Measurements from ENCODE around the gene OR51G2.
"Not testable (repeated sequence)": the region's sequence is repeated elsewhere in the genome, so short reads cannot be mapped to it uniquely, and the experiment has no call there.

Gene OR51G2, protein sequence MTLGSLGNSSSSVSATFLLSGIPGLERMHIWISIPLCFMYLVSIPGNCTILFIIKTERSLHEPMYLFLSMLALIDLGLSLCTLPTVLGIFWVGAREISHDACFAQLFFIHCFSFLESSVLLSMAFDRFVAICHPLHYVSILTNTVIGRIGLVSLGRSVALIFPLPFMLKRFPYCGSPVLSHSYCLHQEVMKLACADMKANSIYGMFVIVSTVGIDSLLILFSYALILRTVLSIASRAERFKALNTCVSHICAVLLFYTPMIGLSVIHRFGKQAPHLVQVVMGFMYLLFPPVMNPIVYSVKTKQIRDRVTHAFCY

DNA sequence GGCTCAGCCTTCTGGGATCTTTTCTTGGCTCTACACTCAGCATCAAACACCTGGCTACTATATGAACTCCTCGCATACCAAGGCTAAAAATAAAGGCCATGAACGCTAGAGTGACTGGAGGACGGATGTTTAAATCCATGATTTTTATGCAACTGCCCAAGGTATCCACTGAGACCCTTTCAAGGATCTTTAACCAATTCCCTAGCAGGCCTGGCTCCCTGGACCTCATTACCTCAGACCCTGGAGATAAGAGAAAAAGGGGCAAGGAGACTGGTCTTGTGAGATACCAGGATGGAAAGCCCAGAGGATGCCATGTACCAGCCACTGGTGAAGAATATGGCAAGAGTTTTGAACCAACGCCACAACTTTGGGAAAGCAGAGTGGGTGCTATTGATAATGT lies at the start of gene OR51G2:
OR51G2 (minus strand) TSS at position 101 of the 400 bp plus-strand sequence. CDS start 3,687 bp downstream, outside the sequence.
- no peak for DNase-seq (ENCODE audit: low spot score)

DNA sequence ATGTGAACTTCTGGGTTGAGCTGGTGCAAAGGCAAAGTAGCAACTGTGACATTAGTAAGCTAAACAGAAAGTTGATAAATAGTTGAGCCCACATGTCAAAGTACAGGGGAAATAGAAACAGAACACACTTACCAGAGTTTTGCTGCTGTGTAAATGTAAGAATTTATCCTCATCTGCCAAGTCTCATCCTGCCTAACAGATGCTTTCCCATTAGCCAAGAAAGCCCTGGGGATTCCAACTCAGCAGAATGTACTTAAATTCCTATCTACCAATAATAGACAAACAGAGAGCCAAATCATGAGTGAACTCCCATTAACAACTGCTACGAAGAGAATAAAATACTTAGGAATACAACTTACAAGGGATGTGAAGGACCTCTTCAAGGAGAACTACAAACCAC lies 43.7 kb upstream of the OR51G2 start:
- DNase-seq (ENCODE audit: low spot score), result no peak

DNA sequence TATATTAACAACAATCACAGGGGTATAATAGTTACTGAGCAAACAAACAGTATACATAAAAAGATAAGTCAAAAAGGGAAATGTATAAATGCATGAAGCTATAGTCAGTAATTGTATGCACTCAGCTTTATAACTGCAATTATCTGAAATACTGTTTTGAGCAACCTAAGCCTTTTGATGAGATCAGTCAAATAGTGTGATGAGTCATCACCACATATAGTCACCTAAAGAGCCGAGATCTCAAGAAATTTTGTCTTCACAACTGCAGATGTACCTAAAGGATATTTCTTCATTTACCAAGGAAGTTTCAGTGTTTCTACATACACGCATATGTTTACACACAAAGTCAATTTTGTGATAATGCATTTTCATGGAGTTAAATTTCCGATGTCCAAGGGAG lies 41.7 kb upstream of the OR51G2 start:
- DNase-seq (ENCODE audit: low spot score), result no peak

DNA sequence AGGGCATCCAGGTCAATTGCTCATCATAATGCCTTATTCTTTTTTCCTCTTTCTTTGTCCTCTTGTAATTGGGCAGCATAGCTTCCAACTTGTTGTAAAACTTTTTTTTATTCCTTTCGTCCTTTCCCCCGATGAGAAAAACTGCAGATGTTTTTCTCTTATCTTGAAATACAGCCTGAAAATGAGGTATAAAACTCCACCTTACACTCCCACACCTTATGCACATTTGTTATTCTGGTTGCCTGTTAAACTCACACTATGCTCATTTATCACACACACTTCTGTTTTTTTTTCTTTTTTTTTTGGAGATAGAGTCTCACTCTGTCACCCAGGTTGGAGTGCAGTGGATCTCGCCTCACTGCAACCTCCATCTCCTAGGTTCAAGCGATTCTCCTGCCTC lies 38.2 kb upstream of the OR51G2 start:
- no peak for DNase-seq (ENCODE audit: low spot score)

DNA sequence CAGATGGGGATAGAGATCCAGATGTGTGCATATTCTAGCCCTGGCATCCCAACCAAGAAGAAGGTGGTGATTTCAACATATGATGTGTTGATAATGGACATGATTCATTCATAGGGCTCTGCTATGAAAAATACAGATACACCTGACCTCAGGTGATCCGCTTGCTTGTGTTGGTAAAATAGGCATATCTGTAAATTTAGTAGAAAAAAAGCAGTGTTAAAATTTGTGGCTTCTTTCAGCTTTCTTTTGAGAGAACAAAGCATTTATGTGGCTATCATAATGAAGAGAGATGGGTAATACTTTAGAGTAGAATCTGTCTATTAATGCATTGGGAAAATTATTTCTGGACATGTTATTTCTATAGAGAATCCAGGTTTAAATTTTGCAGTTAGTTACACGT lies 36.5 kb upstream of the OR51G2 start, which contains the start of gene OR51A2:
OR51A2 (minus strand) TSS at position 101 of the 400 bp plus-strand sequence; CDS start at position 101, 0 bp downstream.
- DNase-seq (ENCODE audit: low spot score), result not testable (repeated sequence)

DNA sequence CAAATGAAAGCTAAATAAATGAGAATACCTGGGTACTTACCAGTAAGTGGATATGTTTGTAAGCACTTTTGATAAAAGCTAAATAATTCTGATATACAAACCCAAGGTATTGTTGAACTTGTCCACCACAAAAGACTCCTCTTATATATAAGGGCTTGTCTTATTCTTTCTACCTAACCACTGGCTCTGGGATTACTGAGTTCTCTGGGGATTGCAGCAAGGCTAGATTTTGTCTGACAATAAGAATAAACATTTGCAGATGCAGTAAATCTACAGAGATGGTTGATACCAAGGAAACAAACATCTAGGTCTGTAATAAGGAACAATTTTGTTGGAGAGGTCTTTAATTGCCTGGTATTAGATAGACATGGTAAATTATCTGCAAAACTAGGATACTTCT lies 28.4 kb upstream of the OR51G2 start, which contains the start of gene OR51A4:
OR51A4 (minus strand) TSS at position 101 of the 400 bp plus-strand sequence. CDS start 505 bp downstream, outside the sequence.
- DNase-seq (ENCODE audit: low spot score), result no peak

DNA sequence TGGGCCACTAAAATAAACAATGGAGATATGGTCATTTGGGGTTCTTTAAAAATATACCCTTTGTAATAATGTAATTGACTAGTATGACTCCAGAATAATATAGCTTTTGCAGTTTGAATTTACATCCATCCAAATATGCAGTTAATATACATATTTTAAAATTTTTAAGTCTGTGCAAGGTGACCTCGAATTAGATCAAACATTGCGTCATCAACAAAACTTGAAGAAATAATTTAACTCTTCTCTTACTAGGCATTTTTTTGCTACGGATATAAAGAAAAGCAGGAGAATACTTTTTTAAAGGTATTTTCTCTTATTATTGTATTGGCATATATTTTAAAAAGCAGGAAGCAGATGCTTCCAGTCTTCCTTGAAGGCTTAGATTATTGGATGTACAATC lies 17.6 kb upstream of the OR51G2 start:
- DNase-seq (ENCODE audit: low spot score), result no peak

DNA sequence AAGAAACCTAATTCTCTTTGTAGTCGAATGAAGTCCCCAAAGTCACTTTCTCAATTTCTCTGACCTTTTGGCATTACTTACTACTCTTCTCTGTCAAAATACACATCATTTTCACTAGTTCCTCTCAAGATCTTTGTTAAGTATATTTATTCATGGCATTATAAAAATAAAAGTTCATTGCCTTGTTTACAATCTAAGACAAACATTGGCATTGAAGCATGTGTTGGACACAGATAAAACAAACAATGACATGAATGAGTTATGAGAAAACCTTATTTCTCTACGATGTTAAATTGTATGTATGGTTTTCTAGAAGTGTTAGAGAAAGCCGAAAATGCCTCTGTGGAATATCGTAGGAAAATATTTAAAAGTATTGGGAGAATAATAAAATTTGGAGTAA lies 13.6 kb upstream of the OR51G2 start:
- no peak for DNase-seq (ENCODE audit: low spot score)

DNA sequence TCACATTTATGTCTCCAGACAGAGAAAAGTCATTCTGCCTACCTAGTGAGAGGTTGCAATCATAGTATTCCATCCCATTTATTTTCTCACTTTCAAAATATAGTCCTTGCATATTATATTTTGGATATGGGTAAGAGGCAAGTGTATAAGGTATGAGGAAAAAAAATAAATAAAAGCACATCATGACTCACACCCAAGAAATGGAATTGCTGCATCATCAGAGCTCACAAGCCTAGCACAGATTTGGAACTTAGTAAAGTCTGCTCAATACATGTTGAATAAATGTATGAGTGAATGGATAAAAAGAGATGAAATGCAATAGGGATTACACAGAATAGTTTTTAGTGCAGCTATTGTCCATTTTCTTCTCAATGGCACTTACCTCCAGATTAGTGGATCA lies 7.5 kb upstream of the OR51G2 start:
- no peak for DNase-seq (ENCODE audit: low spot score)

DNA sequence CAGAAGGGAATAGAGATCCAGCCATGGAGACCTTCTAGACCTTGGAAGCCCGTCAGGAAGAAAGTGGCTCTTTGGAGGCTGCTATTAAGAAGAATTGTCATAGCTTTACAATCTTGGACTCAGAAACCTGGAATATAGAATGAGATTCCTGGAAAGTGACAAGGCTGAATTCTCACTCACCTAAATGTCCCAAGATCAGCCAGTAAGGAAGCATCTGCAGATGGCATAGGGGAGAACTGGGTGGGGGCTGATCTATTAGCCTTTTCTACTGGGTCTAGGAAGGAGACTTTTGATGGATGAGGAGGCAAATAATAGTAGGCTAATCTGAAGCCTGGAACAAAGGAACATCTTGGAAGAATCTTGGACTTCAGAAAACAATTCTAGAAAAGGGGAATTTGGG lies 5.1 kb upstream of the OR51G2 start, which contains the start of gene OR51G1:
OR51G1 (minus strand) TSS at position 101 of the 400 bp plus-strand sequence; CDS start at position 101, 0 bp downstream.
- DNase-seq (ENCODE audit: low spot score), result no peak

DNA sequence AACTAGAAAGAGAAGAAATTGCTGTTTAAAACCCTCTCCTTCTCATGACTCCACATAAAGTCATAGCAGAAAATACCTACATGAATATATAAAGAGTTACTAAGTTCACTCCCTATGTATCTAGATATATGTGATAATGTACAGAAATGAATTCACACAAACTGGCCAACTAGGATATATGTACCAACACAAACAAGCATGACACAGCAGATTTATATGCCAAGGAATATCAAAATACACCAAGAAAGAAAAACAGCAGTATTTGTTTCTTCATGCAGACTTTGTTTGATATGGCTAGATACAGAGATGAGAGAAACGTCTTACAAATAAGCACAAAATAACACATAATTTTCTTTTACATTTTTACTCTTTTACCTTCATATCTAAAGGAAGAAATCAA lies 3.2 kb upstream of the OR51G2 start:
- DNase-seq (ENCODE audit: low spot score), result no peak

DNA sequence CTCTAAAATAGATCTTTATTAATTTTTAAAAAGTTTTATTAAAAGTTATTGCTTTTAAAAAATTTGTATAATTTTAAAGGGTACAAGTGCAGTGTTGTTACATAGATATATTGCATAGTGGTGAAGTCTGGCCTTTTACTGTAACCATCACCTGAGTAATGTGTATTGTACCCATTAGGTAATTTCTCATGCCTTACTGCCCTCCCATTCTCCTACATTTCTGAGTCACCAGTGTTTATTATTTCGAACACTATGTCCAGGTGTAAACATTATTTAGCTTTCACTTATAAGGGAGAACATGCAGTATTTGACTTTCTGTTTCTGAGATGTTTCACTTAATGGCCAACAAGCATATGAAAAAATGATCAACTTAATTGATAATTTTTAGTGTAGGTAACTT lies 2.6 kb upstream of the OR51G2 start:
- no peak for DNase-seq (ENCODE audit: low spot score)

DNA sequence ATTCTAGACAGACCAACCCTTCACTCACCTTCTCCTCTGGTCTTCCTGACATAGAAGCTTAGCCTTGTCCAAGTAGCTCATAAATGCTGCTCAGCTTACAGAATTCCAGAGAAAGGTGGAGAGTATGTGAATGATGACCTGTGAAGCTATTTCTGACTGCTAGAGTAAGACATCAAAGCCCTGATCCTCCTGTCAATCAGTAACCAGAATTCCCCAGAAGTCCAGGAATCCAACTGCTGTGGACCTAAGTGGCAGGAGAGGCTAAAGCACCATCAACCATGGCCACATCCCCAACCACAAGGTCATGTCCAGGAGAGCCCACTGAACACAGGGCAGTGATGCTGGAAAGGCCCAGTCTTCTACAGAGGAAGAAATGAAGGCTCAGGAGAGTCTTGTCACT lies 2.6 kb downstream of the OR51G2 start:
- DNase-seq (ENCODE audit: low spot score), result no peak

DNA sequence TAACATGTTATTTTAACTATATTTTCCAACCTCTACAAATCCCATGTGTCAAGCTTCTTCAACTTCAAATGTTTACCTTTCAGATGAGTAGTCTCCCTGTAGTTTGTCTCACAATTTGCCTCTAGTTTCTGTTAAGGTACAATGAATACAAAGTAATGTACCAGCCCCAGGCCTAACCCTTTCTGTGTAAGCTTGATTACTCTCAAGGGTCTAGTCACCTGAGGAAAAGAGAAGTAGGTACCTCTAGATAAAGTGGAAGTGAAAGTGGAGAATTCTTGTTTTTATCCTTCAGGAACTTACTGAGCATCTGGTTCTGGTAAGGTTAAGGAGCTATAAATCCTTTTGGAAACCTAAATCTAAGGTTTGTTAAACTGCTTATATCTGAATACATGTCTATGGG lies 15.7 kb downstream of the OR51G2 start, which contains the start of gene OR51A7:
OR51A7 (plus strand) TSS at position 300 of the 400 bp plus-strand sequence. CDS start 3,587 bp downstream, outside the sequence.
- no peak for DNase-seq (ENCODE audit: low spot score)

DNA sequence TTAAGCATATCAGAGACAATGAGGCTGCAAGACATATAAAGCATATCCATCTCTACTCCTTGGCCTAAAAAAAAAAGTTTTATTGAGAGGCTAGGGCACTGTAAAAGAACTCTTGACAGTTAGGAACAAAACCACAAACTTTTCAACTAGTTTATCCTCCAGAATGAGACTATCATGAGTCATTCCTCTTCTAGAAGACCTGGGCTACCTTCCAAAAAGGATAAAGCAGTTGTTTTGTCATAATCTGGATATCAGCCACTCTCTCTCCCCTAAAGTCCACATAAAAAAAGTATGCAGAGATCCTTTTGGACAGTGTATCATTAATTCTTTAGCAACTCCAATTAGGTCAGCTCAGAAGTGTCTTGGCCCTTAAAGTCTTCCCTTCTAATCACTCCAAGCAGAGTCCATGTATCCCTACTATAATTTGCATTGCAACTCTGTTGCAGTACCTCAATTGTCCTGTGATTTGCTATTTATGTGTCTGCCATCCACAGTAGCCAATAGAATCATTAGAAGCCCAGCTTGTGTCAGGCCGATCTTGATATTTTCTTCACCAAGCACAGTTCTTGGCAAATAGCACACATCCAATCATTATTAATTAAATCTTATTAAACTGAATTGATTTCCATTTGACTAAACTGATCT lies 27.0 kb downstream of the OR51G2 start:
- no peak for DNase-seq (ENCODE audit: low spot score)

DNA sequence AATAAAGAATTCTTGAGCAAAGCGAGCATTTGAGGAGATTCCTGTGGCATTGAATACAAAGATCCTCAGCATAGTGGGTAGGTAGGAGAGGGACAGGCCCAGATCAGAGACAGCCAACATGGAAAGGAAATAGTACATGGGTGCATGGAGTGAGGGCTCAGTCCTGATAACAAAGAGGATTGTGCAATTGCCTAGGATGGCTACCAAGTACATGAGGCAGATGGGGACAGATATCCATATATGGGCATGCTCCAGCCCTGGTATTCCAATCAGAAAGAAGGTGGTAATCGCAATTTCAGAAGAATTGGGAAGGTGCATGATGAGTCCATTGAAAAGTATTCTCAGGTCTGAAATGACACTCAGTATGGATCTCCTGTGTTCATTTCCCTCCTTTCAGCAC lies 28.9 kb downstream of the OR51G2 start:
- DNase-seq (ENCODE audit: low spot score), result no peak

DNA sequence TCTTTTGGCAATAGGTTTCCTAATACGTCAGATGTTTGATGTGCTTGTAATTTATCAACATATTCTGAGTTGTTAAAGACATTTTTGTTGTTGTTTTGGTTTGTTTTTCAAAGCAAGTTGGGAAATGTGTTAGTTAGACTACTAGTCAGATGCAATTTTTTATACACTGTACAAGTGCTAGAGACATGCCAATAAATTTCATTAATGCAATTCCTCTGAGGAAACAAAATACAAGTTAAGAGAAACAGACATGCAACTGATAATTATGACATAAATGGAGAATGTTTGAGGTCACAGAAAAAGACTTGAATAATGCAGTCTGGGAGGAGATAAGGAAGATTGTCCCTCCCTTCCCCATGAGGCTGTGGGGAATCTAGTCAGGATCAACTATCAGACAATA lies 31.6 kb downstream of the OR51G2 start:
- DNase-seq (ENCODE audit: low spot score), result no peak

DNA sequence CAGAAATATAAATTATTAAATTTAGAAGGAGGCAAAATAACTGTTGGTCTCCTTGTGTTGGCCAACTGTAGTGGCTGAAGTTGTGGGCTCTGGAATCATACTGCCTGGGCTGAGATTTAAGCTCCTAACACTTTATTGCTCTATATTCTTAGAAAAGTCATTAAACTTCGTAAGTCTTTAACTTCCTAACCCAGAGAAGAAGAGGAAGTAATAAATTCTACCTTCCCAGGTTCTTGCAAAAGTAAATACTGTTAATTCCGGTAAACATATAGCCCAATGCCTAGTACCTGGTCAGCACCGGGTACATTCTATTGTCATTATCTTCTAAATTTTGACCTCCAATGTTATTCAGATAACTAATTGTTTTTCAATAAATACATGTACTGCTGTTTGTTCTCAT lies 33.0 kb downstream of the OR51G2 start:
- no peak for DNase-seq (ENCODE audit: low spot score)

DNA sequence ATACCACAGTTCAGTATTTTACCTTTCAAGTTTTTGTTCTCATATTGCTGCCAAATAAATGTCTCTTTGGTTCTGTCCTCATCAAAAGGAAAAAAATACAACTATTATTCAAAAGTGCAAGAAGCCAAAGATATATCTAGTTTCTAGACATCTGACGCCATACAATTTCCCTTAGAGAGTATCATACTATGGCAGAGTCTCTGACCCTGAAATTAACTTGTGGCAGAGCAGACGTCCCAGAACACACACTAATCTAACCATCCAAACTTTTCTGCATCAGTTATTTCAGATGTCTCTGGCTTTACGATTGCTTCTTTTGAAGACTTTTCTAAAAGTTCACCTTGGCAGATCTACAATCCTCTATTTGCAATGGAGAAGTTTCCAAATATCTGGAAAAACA lies 34.8 kb downstream of the OR51G2 start:
- DNase-seq (ENCODE audit: low spot score), result no peak

DNA sequence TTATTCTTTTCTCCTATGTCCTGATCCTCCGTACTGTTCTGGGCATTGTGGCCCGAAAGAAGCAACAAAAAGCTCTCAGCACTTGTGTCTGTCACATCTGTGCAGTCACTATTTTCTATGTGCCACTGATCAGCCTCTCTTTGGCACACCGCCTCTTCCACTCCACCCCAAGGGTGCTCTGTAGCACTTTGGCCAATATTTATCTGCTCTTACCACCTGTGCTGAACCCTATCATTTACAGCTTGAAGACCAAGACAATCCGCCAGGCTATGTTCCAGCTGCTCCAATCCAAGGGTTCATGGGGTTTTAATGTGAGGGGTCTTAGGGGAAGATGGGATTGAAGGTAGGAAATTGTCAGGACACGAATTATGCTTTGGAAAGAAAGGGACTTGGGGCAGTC lies 36.6 kb downstream of the OR51G2 start:
- DNase-seq (ENCODE audit: low spot score), result no peak

DNA sequence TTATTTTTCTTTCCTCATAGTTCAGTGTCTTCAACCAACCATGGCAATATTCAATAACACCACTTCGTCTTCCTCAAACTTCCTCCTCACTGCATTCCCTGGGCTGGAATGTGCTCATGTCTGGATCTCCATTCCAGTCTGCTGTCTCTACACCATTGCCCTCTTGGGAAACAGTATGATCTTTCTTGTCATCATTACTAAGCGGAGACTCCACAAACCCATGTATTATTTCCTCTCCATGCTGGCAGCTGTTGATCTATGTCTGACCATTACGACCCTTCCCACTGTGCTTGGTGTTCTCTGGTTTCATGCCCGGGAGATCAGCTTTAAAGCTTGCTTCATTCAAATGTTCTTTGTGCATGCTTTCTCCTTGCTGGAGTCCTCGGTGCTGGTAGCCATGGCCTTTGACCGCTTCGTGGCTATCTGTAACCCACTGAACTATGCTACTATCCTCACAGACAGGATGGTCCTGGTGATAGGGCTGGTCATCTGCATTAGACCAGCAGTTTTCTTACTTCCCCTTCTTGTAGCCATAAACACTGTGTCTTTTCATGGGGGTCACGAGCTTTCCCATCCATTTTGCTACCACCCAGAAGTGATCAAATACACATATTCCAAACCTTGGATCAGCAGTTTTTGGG lies 37.2 kb downstream of the OR51G2 start, which contains the start of gene OR51T1:
OR51T1 (plus strand) TSS at position 41 of the 641 bp plus-strand sequence; CDS start at position 41, 0 bp downstream.
- DNase-seq (ENCODE audit: low spot score), result no peak

DNA sequence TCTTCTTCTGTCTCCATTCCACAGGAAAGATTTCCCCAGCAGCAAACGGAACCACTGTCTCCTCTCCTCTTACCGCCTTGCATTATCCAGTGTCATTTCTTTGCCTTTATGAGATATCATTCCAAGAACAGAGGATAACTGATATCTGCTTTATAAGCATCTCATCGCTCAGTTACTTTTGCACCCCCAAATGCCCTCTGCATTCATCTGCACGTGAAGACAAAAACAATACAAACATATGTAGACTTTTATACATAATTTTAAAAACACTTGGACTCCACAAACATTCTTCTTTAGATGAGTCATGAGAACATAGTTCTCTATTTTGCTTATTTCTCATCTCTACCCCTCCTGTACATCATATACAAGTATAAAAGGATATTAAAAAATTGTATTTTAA lies 38.0 kb downstream of the OR51G2 start:
- no peak for DNase-seq (ENCODE audit: low spot score)

DNA sequence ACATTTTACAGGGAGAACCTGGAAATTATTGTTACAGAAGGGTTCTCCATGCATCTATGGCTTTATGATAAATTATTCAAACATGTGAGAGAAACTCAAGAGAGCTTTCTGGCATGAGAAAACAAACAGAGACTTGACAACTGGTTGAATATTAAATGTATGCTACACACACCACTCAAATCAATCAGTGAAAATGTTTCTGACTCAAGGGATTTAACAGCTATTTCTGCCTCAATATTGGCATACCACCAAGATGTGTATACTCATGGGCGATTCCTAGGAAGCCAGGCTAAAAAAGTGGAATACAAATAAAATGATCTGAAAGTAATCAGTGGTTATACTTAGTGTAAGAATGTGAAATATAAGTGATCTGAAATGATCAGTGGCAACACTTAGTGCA lies 53.3 kb downstream of the OR51G2 start:
- no peak for DNase-seq (ENCODE audit: low spot score)
